Right ventricle myocardium superior (tissue), 1 donor: Measurements from ENCODE around the gene SNF8. TPM values are rescaled to one million over a fixed set of nuclear protein-coding genes. Genes with fewer than 3 reads are reported as not detected.
"Not testable (repeated sequence)": the region's sequence is repeated elsewhere in the genome, so short reads cannot be mapped to it uniquely, and the experiment has no call there.

Experiments
- ATAC-seq: fragments of 200-7000 bp; cut with Tn5 transposase; one replicate; pipeline ENCODE4 v1.9.1; 2020; ENCODE audit warnings: mild to moderate bottlenecking; ENCODE audit not compliant: poor library complexity
- DNase-seq: peaks from one replicate; pipeline ENCODE4 v3.0.0-alpha.2; 2020
- intact Hi-C: fragments of 100-400 bp; cut with DNase I; formaldehyde crosslinking; loops from one replicate; pipeline ENCODE4 v1.11.2; 2022
- total RNA-seq: library from RNA; stranded (reverse); fragmentation: NEBNext Ultra II Directional; extraction: Animal tissue kit (Norgen Biotek cat#: 25700); gene quantifications from one replicate; pipeline ENCODE4 v1.2.1, GENCODE V29; 2021
- donor health status: DM: no; HTN: yes; CAD: no; lungs with severe emphysema.

The SNF8 gene
- total RNA-seq, 1 donor from 2014 or later: 114 TPM

GRCh38 chr17:48945261-48945651, 614 bp upstream of the SNF8 start:
- intact Hi-C loops, DNase-seq, ATAC-seq: not testable (repeated sequence)

GRCh38 chr17:48933035-48933434, 11.6 kb downstream of the SNF8 start:
- DNase-seq: no peak
- no peak for ATAC-seq
- intact Hi-C loops: no loop called here

GRCh38 chr17:48930435-48930873, 14.2 kb downstream of the SNF8 start:
- intact Hi-C loops: no loop called here
- ATAC-seq (no peak), DNase-seq (no peak)

- DNase-seq: no peak
- intact Hi-C loops: no loop called here
- ATAC-seq: no peak
Measured at GRCh38 chr17:48929812-48930165, 14.9 kb downstream of the SNF8 start.

GRCh38 chr17:48928876-48929811, 15.5 kb downstream of the SNF8 start:
- DNase-seq (no peak), ATAC-seq (no peak)
- intact Hi-C loops: no loop called here

GRCh38 chr17:48927978-48928745, 16.5 kb downstream of the SNF8 start:
- ATAC-seq: no peak
- no peak for DNase-seq
- intact Hi-C loops: no loop called here

GRCh38 chr17:48925991-48926342, 18.7 kb downstream of the SNF8 start:
- DNase-seq (no peak), ATAC-seq (no peak)
- intact Hi-C loops: no loop called here

GRCh38 chr17:48925251-48925990, 19.2 kb downstream of the SNF8 start:
- no peak for ATAC-seq
- no peak for DNase-seq
- intact Hi-C loops: no loop called here

- ATAC-seq (no peak), DNase-seq (no peak)
- intact Hi-C loops: no loop called here
Measured at GRCh38 chr17:48915459-48916282, 29.0 kb downstream of the SNF8 start.

- ATAC-seq (no peak), DNase-seq (no peak)
- intact Hi-C loops: no loop called here
Measured at GRCh38 chr17:48912476-48912875, 32.2 kb downstream of the SNF8 start.

- DNase-seq: no peak
- intact Hi-C loops: no loop called here
- no peak for ATAC-seq
Measured at GRCh38 chr17:48910370-48910769, 34.3 kb downstream of the SNF8 start.

GRCh38 chr17:48909783-48910182, 34.9 kb downstream of the SNF8 start:
- ATAC-seq (no peak), DNase-seq (no peak)
- intact Hi-C loops: no loop called here

- peak; percentile 39 for ATAC-seq
- intact Hi-C loops: no loop called here
- DNase-seq: peak; percentile 87
Measured at GRCh38 chr17:48908853-48909394, 35.7 kb downstream of the SNF8 start.

- intact Hi-C loops: no loop called here
- peak; percentile 98 for ATAC-seq
- peak; percentile 96 for DNase-seq
Measured at GRCh38 chr17:48908047-48908843, 36.4 kb downstream of the SNF8 start, which contains the start of gene UBE2Z. UBE2Z (plus strand) TSS chr17:48908407; CDS start chr17:48908504, 97 bp downstream.

GRCh38 chr17:48907713-48908046, 37.0 kb downstream of the SNF8 start:
- intact Hi-C loops: no loop called here
- ATAC-seq: peak; percentile 5

GRCh38 chr17:48905987-48906515, 38.6 kb downstream of the SNF8 start:
- no peak for ATAC-seq
- intact Hi-C loops: no loop called here
- no peak for DNase-seq

More at GRCh38 chr17:48907713-48908046, 37.0 kb downstream of the SNF8 start:
- DNase-seq: no peak

GRCh38 chr17:48904428-48904827, 40.2 kb downstream of the SNF8 start:
- intact Hi-C loops: no loop called here
- DNase-seq: no peak
- ATAC-seq: no peak
